22Rv1 (cell line): ENCODE measurements around the gene RRAS2.

ENCODE experiments used
- CTCF ChIP-seq: fragments of 450-650 bp; IDR thresholded peaks from 2 replicates; pipeline ENCODE4 v1.5.1; 2017; ENCODE audit warnings: mild to moderate bottlenecking
- ZFX ChIP-seq: fragments of 450-650 bp; IDR thresholded peaks from 2 replicates; pipeline ENCODE4 v1.6.1; 2017; ENCODE audit warnings: antibody characterized with exemption, borderline replicate concordance

GRCh38 chr11:14370496-14370895 lies 11.5 kb upstream of the RRAS2 start:
- TF ChIP-seq CTCF (no peak), ZFX (no peak)
